GM19328 (cell line): Measurements from ENCODE around the gene YPEL5.

Experiments used
- ATAC-seq: cut with Tn5 transposase; IDR thresholded peaks from one replicate; pipeline ENCODE4 v1.9.1; 2021; ENCODE audit warnings: mild to moderate bottlenecking, moderate library complexity; ENCODE audit not compliant: unreplicated experiment

YPEL5 gene

GRCh38 chr2:30164131-30164925 is 17.5 kb downstream of the YPEL5 start:
- no peak for ATAC-seq

GRCh38 chr2:30165050-30165520 is 18.3 kb downstream of the YPEL5 start:
- ATAC-seq: peak; percentile 84

GRCh38 chr2:30165617-30166016 is 18.8 kb downstream of the YPEL5 start:
- no peak for ATAC-seq

GRCh38 chr2:30172627-30173026 is 25.8 kb downstream of the YPEL5 start:
- no peak for ATAC-seq

- ATAC-seq: no peak
These were observed 30.6 kb downstream of the YPEL5 start for GRCh38 chr2:30177440-30177839.

GRCh38 chr2:30177956-30178355 is 31.1 kb downstream of the YPEL5 start:
- ATAC-seq: no peak

GRCh38 chr2:30178618-30179434 is 32.0 kb downstream of the YPEL5 start:
- ATAC-seq: no peak

- ATAC-seq: no peak
These were observed 32.7 kb downstream of the YPEL5 start for GRCh38 chr2:30179536-30179935.

GRCh38 chr2:30180226-30180625 is 33.4 kb downstream of the YPEL5 start:
- no peak for ATAC-seq

GRCh38 chr2:30181176-30181575 is 34.4 kb downstream of the YPEL5 start:
- ATAC-seq: no peak

- ATAC-seq: no peak
These were observed 37.2 kb downstream of the YPEL5 start for GRCh38 chr2:30184035-30184434.

GRCh38 chr2:30185178-30185577 is 38.4 kb downstream of the YPEL5 start:
- ATAC-seq: no peak

GRCh38 chr2:30188292-30188691 is 41.5 kb downstream of the YPEL5 start:
- ATAC-seq: no peak

- no peak for ATAC-seq
These were observed 43.8 kb downstream of the YPEL5 start for GRCh38 chr2:30190637-30191036.

GRCh38 chr2:30191107-30191506 is 44.3 kb downstream of the YPEL5 start:
- ATAC-seq: no peak

GRCh38 chr2:30191819-30192271 is 45.0 kb downstream of the YPEL5 start:
- no peak for ATAC-seq

GRCh38 chr2:30192314-30192713 is 45.5 kb downstream of the YPEL5 start:
- ATAC-seq: no peak

- no peak for ATAC-seq
These were observed 46.4 kb downstream of the YPEL5 start for GRCh38 chr2:30193104-30193681.

GRCh38 chr2:30194421-30194820 is 47.6 kb downstream of the YPEL5 start:
- ATAC-seq: no peak

GRCh38 chr2:30195016-30195415 is 48.2 kb downstream of the YPEL5 start:
- no peak for ATAC-seq

- no peak for ATAC-seq
These were observed 50.9 kb downstream of the YPEL5 start for GRCh38 chr2:30197570-30198192.
